Peyer's patch (tissue), 4 donors: ENCODE data around the gene SHANK1. TPM values are rescaled to one million over a fixed set of nuclear protein-coding genes. Genes with fewer than 3 reads are reported as not detected.
A peak's percentile ranks its signal among the peaks of the same experiment; 100 is the strongest.

Experiments used
- DNase-seq, 3 donors: peaks; one replicate each; pipeline ENCODE4 v3.0.0-alpha.2; 2017 to 2019
- H3K27ac ChIP-seq, 4 donors: fragments of 200-600 bp; sonication (generic); one replicate each; pipeline ENCODE4 v1.5.1; 2016 to 2019
- H3K27me3 ChIP-seq, 2 donors: fragments of 200-600 bp; sonication (generic); one replicate each; pipeline ENCODE4 v1.5.1; 2019
- H3K36me3 ChIP-seq, 3 donors: fragments of 200-600 bp; sonication (generic); one replicate each; pipeline ENCODE4 v1.5.1; 2016 to 2019
- H3K4me1 ChIP-seq, 4 donors: fragments of 200-600 bp; sonication (generic); one replicate each; pipeline ENCODE4 v1.5.1; 2016 to 2019
- H3K4me3 ChIP-seq, 4 donors: fragments of 200-600 bp; sonication (generic); 1 replicate in 3 of 4; 2 replicates in 1 of 4; pipeline ENCODE4 v1.5.1; 2016 to 2019; ENCODE audit warnings: mild to moderate bottlenecking in 1 of 4
- H3K9me3 ChIP-seq, 4 donors: fragments of 200-600 bp; sonication (generic); one replicate each; pipeline ENCODE4 v1.5.1; 2016 to 2019; ENCODE audit warnings: mild to moderate bottlenecking in 1 of 4
- CTCF ChIP-seq, 6 experiments: fragments of 450-650 bp in 4 of 6; fragments of 200-600 bp in 2 of 6; sonication (generic) in 1 of 6; IDR thresholded peaks; one replicate each; pipeline ENCODE4 v1.5.1; 2017 to 2019; ENCODE audit warnings: antibody characterized with exemption in 6 of 6, mild to moderate bottlenecking in 3 of 6, moderate library complexity in 1 of 6
- POLR2A ChIP-seq, 2 donors: fragments of 450-650 bp; IDR thresholded peaks; one replicate each; pipeline ENCODE4 v1.5.1; 2017; ENCODE audit warnings: antibody characterized with exemption in 2 of 2, mild to moderate bottlenecking in 2 of 2, moderate library complexity in 2 of 2
- total RNA-seq, 4 donors: library from RNA; depleted of rRNA; stranded (reverse); fragments of >200 nt; gene quantifications; one replicate each; pipeline ENCODE4 v1.1.0, GENCODE V29; 2016

The SHANK1 gene
- total RNA-seq, 4 donors from 2014 or later: 0.83 to 1.3 TPM; not detected in 2

- TF ChIP-seq CTCF (IDR thresholded peaks at IDR 0.05) (no peak), POLR2A (IDR thresholded peaks at IDR 0.05) (no peak)
- H3K27me3 ChIP-seq: peaks cover 0 to 3% of the 10 kb centered on the region in 2 donors
- no peaks in the 10 kb centered on the region for H3K36me3 ChIP-seq
- no peaks in the 10 kb centered on the region for H3K4me1 ChIP-seq
- peak within 1 kb of the TSS in 3 of 4 donors; percentile 40 to 54 (median 49) for H3K4me3 ChIP-seq
- peak in 1 of 3 donors; percentile 53 for DNase-seq
- peaks cover 0 to 11% (median 0%) of the 10 kb centered on the region in 4 donors for H3K9me3 ChIP-seq
- H3K27ac ChIP-seq: no peak within 1 kb of the TSS
Observed at GRCh38 chr19:50639121-50640112, 80.2 kb downstream of the SHANK1 start, which contains the start of gene SYT3. SYT3 (minus strand) TSS chr19:50639881; CDS start chr19:50637411, 2,470 bp downstream.

- Histone ChIP-seq H3K36me3 (no peaks in the 10 kb centered on the region), H3K27me3 (peaks cover 0 to 3% of the 10 kb centered on the region in 2 donors), H3K4me3 (no peak overlapping the region), H3K27ac (no peak overlapping the region), H3K9me3 (peaks cover 0 to 19% (median 3%) of the 10 kb centered on the region in 4 donors), H3K4me1 (no peaks in the 10 kb centered on the region)
- TF ChIP-seq CTCF (IDR thresholded peaks at IDR 0.05): no peak
- TF ChIP-seq POLR2A (IDR thresholded peaks at IDR 0.05): no peak
- DNase-seq: no peak
Observed at GRCh38 chr19:50638600-50638999, 81.0 kb downstream of the SHANK1 start.

- Histone ChIP-seq H3K36me3 (no peaks in the 10 kb centered on the region), H3K27ac (no peak overlapping the region), H3K4me3 (no peak overlapping the region), H3K4me1 (no peaks in the 10 kb centered on the region), H3K9me3 (peaks cover 0 to 21% (median 4%) of the 10 kb centered on the region in 4 donors), H3K27me3 (peaks cover 0 to 3% of the 10 kb centered on the region in 2 donors)
- TF ChIP-seq CTCF (IDR thresholded peaks at IDR 0.05): no peak
- no peak for TF ChIP-seq POLR2A (IDR thresholded peaks at IDR 0.05)
- DNase-seq: no peak
Observed at GRCh38 chr19:50636317-50637085, 83.1 kb downstream of the SHANK1 start.

GRCh38 chr19:50633973-50634372 lies 85.6 kb downstream of the SHANK1 start:
- no peaks in the 10 kb centered on the region for H3K4me1 ChIP-seq
- H3K27ac ChIP-seq: no peak overlapping the region
- TF ChIP-seq POLR2A (IDR thresholded peaks at IDR 0.05) (no peak), CTCF (IDR thresholded peaks at IDR 0.05) (no peak)
- H3K4me3 ChIP-seq: no peak overlapping the region
- no peaks in the 10 kb centered on the region for H3K27me3 ChIP-seq
- peaks cover 0 to 21% (median 4%) of the 10 kb centered on the region in 4 donors for H3K9me3 ChIP-seq
- DNase-seq: no peak
- no peaks in the 10 kb centered on the region for H3K36me3 ChIP-seq

- no peaks in the 10 kb centered on the region for H3K36me3 ChIP-seq
- DNase-seq: no peak
Observed at GRCh38 chr19:50633359-50633758, 86.2 kb downstream of the SHANK1 start.

More at GRCh38 chr19:50633359-50633758, 86.2 kb downstream of the SHANK1 start:
- Histone ChIP-seq H3K9me3 (peaks cover 0 to 21% (median 4%) of the 10 kb centered on the region in 4 donors), H3K4me1 (no peaks in the 10 kb centered on the region), H3K27me3 (no peaks in the 10 kb centered on the region), H3K27ac (no peak overlapping the region), H3K4me3 (no peak overlapping the region)
- no peak for TF ChIP-seq POLR2A (IDR thresholded peaks at IDR 0.05)
- no peak for TF ChIP-seq CTCF (IDR thresholded peaks at IDR 0.05)
